C1 segment of cervical spinal cord (tissue), 14 donors: ENCODE results near the gene UQCRH.
"Not testable (repeated sequence)": the region's sequence is repeated elsewhere in the genome, so short reads cannot be mapped to it uniquely, and the experiment has no call there.

Experiments
- DNase-seq, 14 donors: peaks; one replicate each; lab custom pipeline; 2025; lab: John Stamatoyannopoulos, UW

The UQCRH gene

DNA sequence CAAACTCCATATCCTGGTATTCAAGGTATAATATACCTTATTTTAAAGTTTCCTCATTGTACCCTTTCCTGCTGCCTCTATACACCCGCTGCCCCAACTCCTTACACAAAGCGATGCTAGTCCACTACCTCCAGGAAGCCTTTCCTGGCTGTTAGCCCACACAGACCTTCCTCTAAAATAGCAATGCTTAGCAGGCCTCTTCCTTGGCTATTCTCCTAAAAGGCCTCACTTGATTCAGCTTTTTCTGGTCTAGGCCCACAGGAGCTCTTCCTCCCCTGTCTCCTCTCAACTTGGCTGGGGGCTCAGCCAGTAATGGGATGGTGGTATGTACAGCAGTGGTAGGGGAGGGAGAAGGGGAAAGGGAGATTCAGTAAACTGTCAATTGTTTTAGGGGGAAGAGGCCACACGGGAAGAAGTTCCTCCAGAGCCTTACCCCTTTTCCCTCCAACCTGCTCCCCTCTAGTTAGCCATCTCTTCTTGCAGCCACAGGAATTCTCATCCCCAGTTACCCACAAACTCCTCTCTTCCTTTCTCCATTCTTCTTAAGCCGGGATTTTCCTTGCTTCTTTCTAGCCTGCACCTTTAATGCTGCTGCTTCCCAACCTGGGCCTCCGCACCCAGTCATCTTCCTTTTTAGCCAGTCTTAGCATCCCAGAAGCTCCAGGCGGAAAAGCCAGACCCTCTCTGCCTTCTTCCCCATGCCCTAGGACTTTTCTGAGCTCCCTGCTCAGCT, 2.7 kb upstream of the UQCRH start:
- DNase-seq, result peak in 1 of 14 donors; percentile 26

GRCh38 chr1:46301406-46301807, 2.1 kb upstream of the UQCRH start:
- peak in 1 of 14 donors; percentile 38 for DNase-seq

GRCh38 chr1:46301808-46302640, 1.5 kb upstream of the UQCRH start:
- peak in 12 of 14 donors; percentile 41 to 77 (median 54) for DNase-seq

GRCh38 chr1:46302641-46303037, 859 bp upstream of the UQCRH start:
- DNase-seq, result peak in 5 of 14 donors; percentile 41 to 80 (median 59)

- DNase-seq, result no peak
Measured at GRCh38 chr1:46303872-46304326, 401 bp downstream of the UQCRH start.

GRCh38 chr1:46306159-46306530, 2.6 kb downstream of the UQCRH start:
- DNase-seq, result no peak

- no peak for DNase-seq
Measured at GRCh38 chr1:46309401-46310159, 6.1 kb downstream of the UQCRH start.

- DNase-seq, result no peak
Measured at GRCh38 chr1:46310321-46310720, 6.8 kb downstream of the UQCRH start.

- no peak for DNase-seq
Measured at GRCh38 chr1:46315669-46316403, 12.3 kb downstream of the UQCRH start.

GRCh38 chr1:46317323-46317722, 13.8 kb downstream of the UQCRH start:
- DNase-seq, result no peak

- DNase-seq, result not testable (repeated sequence)
Measured at GRCh38 chr1:46319301-46319700, 15.8 kb downstream of the UQCRH start.

GRCh38 chr1:46319960-46320914, 16.7 kb downstream of the UQCRH start:
- DNase-seq, result not testable (repeated sequence)

GRCh38 chr1:46322191-46322590, 18.7 kb downstream of the UQCRH start:
- not testable (repeated sequence) for DNase-seq

GRCh38 chr1:46325285-46326076, 22.0 kb downstream of the UQCRH start:
- not testable (repeated sequence) for DNase-seq

GRCh38 chr1:46328182-46328581, 24.7 kb downstream of the UQCRH start:
- DNase-seq, result not testable (repeated sequence)

DNA sequence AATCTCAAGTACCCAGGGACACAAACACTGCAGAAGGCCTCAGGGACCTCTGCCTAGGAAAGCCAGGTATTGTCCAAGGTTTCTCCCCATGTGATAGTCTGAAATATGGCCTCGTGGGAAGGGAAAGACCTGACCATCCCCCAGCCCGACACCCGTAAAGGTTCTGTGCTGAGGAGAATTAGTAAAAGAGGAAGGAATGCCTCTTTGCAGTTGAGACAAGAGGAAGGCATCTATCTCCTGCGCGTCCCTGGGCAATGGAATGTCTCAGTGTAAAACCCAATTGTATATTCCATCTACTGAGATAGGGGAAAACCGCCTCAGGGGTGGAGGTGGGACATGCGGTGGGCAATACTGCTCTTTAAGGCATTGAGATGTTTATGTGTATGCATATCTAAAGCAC, 26.3 kb downstream of the UQCRH start:
- DNase-seq, result not testable (repeated sequence)

- DNase-seq, result not testable (repeated sequence)
Measured at GRCh38 chr1:46330381-46330780, 26.9 kb downstream of the UQCRH start.

DNA sequence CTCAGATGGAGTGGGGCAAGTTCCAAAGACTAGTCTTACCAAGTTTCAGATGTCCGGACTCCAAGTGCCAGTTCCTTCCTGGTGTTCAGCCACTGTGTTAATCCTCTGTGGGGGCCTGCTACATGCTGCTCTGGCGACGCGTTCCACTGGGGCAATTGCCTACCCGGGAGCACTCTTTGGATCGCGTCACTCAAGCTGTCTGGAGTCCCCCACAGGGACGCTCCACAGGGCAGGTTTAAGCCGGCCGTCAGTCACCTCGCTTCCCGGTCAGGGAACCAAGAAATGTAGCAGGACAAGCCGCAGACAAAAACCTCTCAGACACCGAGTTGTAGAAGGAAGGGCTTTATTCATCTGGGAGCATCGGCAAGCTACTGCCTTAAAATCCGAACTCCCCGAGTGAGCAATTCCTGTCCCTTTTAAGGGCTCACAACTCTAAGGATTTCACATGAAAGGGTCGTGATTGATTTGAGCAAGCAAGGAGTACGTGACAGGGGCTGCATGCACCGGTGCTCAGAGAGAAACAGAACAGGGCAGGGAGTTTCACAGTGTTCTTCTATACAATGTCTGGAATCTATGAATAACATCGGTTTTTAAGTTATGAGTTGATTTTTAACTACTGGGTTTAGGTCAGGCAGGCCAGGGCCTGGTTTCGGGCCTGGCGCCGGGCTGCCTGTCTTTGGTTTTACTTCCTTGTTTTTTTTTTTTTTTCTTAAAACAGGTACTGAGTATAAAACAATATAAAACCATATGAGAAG, 28.5 kb downstream of the UQCRH start:
- DNase-seq, result not testable (repeated sequence)
